SK-N-SH (cell line): ENCODE measurements around the gene PRAF2. TPM values are rescaled to one million over a fixed set of nuclear protein-coding genes. Genes with fewer than 3 reads are reported as not detected.

ENCODE experiments used
- CTCF ChIA-PET: fragments of 300-600, 350-600 bp; formaldehyde crosslinking; extraction: SDS; loops from one replicate; lab custom pipeline; 2021; lab: Yijun Ruan, JAX
- POLR2A ChIA-PET: fragments of 350-600 bp; sonication (Branson Sonifier 250); formaldehyde crosslinking; extraction: SDS; loops from one replicate; lab custom pipeline; 2020; ENCODE audit warnings: antibody characterized with exemption, inconsistent platforms; lab: Yijun Ruan, JAX
- DNase-seq: peaks from one replicate; pipeline ENCODE4 v3.0.0; 2012
- H2AFZ ChIP-seq: fragments of 200-600 bp; sonication (generic); 2 replicates; pipeline ENCODE4 v1.8.1; 2016; ENCODE audit warnings: antibody characterized with exemption, mild to moderate bottlenecking, low read depth
- H3F3A ChIP-seq: fragments of 200-600 bp; sonication (generic); replicated peaks from 2 replicates; pipeline ENCODE3; 2016; ENCODE audit warnings: antibody characterized with exemption, mild to moderate bottlenecking; ENCODE audit not compliant: insufficient read depth
- H3K27ac ChIP-seq, 2 experiments: fragments of 200-500 bp in 1 of 2; fragments of 200-600 bp in 1 of 2; sonication (Bioruptor generic) in 1 of 2; sonication (generic), shearing (Covaris generic) in 1 of 2; 2 replicates each; pipeline versions ENCODE4 v1.5.1 to v1.6.1; 2014 to 2016; ENCODE audit warnings: low read depth in 2 of 2, inconsistent platforms in 1 of 2, low read length in 1 of 2, mild to moderate bottlenecking in 1 of 2, mixed read lengths in 1 of 2
- H3K27me3 ChIP-seq: fragments of 200-600 bp; sonication (generic), shearing (Covaris generic); 2 replicates; pipeline ENCODE4 v1.6.1; 2016; ENCODE audit warnings: mixed run types; ENCODE audit not compliant: insufficient read depth
- H3K36me3 ChIP-seq, 2 experiments: fragments of 200-500 bp in 1 of 2; fragments of 200-600 bp in 1 of 2; sonication (Bioruptor generic) in 1 of 2; sonication (generic) in 1 of 2; replicated peaks in 1 of 2; 2 replicates each; pipeline versions ENCODE3 to v1.5.1; 2014 to 2016; ENCODE audit warnings: low read length in 1 of 2, mild to moderate bottlenecking in 1 of 2; ENCODE audit not compliant: insufficient read depth in 2 of 2, control insufficient read depth in 1 of 2
- H3K4me1 ChIP-seq, 2 experiments: fragments of 200-500 bp in 1 of 2; fragments of 200-600 bp in 1 of 2; sonication (Bioruptor generic) in 1 of 2; sonication (generic), shearing (Covaris generic) in 1 of 2; 2 replicates each; pipeline versions ENCODE4 v1.5.1 to v1.6.1; 2014 to 2016; ENCODE audit warnings: low read depth in 1 of 2, low read length in 1 of 2, mixed run types in 1 of 2; ENCODE audit not compliant: insufficient read depth in 2 of 2, control insufficient read depth in 1 of 2
- H3K4me2 ChIP-seq: fragments of 200-600 bp; sonication (generic), shearing (Covaris generic); 2 replicates; pipeline ENCODE4 v1.6.1; 2017; ENCODE audit warnings: mixed run types
- H3K4me3 ChIP-seq, 2 experiments: fragments of 200-500 bp in 1 of 2; fragments of 200-600 bp in 1 of 2; sonication (Bioruptor generic) in 1 of 2; sonication (generic), shearing (Covaris generic) in 1 of 2; 2 replicates each; pipeline versions ENCODE4 v1.5.1 to v1.8.1; 2014 to 2016; ENCODE audit warnings: low read depth in 2 of 2, inconsistent platforms in 1 of 2, low read length in 1 of 2, mild to moderate bottlenecking in 1 of 2, mixed read lengths in 1 of 2, moderate library complexity in 1 of 2
- H3K79me2 ChIP-seq: fragments of 200-600 bp; sonication (generic); 2 replicates; pipeline ENCODE4 v1.8.1; 2017; ENCODE audit warnings: mild to moderate bottlenecking; ENCODE audit not compliant: insufficient read depth
- H3K9ac ChIP-seq: fragments of 200-600 bp; sonication (generic); 2 replicates; pipeline ENCODE4 v1.6.1; 2017; ENCODE audit warnings: mixed run types
- H3K9me2 ChIP-seq: fragments of 200-600 bp; sonication (generic); 2 replicates; pipeline ENCODE4 v1.6.1; 2017; ENCODE audit warnings: mixed run types
- H3K9me3 ChIP-seq: fragments of 200-600 bp; sonication (generic); 2 replicates; pipeline ENCODE4 v1.6.1; 2017; ENCODE audit warnings: mixed run types, mild to moderate bottlenecking, moderate library complexity
- H4K20me1 ChIP-seq: fragments of 200-600 bp; sonication (generic); 2 replicates; pipeline ENCODE4 v1.6.1; 2017; ENCODE audit warnings: mild to moderate bottlenecking, mixed run types; ENCODE audit not compliant: insufficient read depth
- CHD2 ChIP-seq: fragments of 150-350 bp; IDR thresholded peaks from 2 replicates; pipeline ENCODE4 v1.6.1; 2018; ENCODE audit warnings: low read length; ENCODE audit not compliant: partially characterized antibody
- ELF1 ChIP-seq: IDR thresholded peaks from 2 replicates; pipeline ENCODE4 v1.4.0; 2012
- FOXM1 ChIP-seq: IDR thresholded peaks from 2 replicates; pipeline ENCODE4 v1.4.0; 2012; ENCODE audit warnings: low read depth, mild to moderate bottlenecking
- JUND ChIP-seq: IDR thresholded peaks from 2 replicates; pipeline ENCODE4 v1.4.0; 2012
- MAX ChIP-seq: IDR thresholded peaks from 2 replicates; pipeline ENCODE4 v1.4.0; 2012; ENCODE audit warnings: low read depth
- MEF2A ChIP-seq: IDR thresholded peaks from 2 replicates; pipeline ENCODE4 v1.4.0; 2012; ENCODE audit warnings: low read depth, borderline replicate concordance
- PBX3 ChIP-seq: IDR thresholded peaks from 2 replicates; pipeline ENCODE4; 2012
- POLR2AphosphoS5 ChIP-seq: IDR thresholded peaks from 2 replicates; pipeline ENCODE4 v1.6.1; 2012; ENCODE audit warnings: low read depth, low read length
- RCOR1 ChIP-seq: fragments of 150-350 bp; IDR thresholded peaks from 2 replicates; pipeline ENCODE4 v1.6.1; 2017; ENCODE audit warnings: antibody characterized with exemption, low read length
- RFX5 ChIP-seq: IDR thresholded peaks from 2 replicates; pipeline ENCODE4 v1.6.1; 2012; ENCODE audit warnings: mild to moderate bottlenecking, improper control_type of control experiment, low read length
- RXRA ChIP-seq: IDR thresholded peaks from 2 replicates; pipeline ENCODE4 v1.4.0; 2012; ENCODE audit warnings: low read depth, mild to moderate bottlenecking, borderline replicate concordance
- TAF1 ChIP-seq: IDR thresholded peaks from 2 replicates; pipeline ENCODE4 v1.6.1; 2012; ENCODE audit warnings: low read depth, mild to moderate bottlenecking, low read length, moderate library complexity, borderline replicate concordance
- TCF12 ChIP-seq: IDR thresholded peaks from 2 replicates; pipeline ENCODE4 v1.4.0; 2012
- YY1 ChIP-seq: IDR thresholded peaks from 2 replicates; pipeline ENCODE4 v1.4.0; 2012; ENCODE audit warnings: low read depth, mild to moderate bottlenecking
- ZBTB33 ChIP-seq: IDR thresholded peaks from 2 replicates; pipeline ENCODE4 v1.4.0; 2012; ENCODE audit warnings: low read depth, borderline replicate concordance
- WGBS: methylation state at CpG from one replicate; pipeline ENCODE4 v1.1.6; 2017; ENCODE audit warnings: low lambda C conversion rate; 5-methylcytosine and 5-hydroxymethylcytosine counted together
- polyA plus RNA-seq, 3 experiments: library from polyadenylated mRNA; depleted of rRNA; stranded (reverse); fragments of >200 nt; gene quantifications; 2 replicates each; pipeline ENCODE4 v1.2.3, GENCODE V29; 2012
- TF ChIP-seq, protein P1 (sequence below): fragments of 150-350 bp; IDR thresholded peaks from 2 replicates; pipeline ENCODE4 v1.6.1; 2017; ENCODE audit warnings: antibody characterized with exemption, low read length, low read depth, borderline replicate concordance
- TF ChIP-seq, protein P2 (sequence below): IDR thresholded peaks from 2 replicates; pipeline ENCODE4 v1.6.1; 2012; ENCODE audit warnings: mild to moderate bottlenecking, low read depth, low read length, moderate library complexity

PRAF2 gene
- polyA plus RNA-seq, 1 of the 3 experiments (the other 2 are of a cell fraction), result 91.9 TPM

DNA sequence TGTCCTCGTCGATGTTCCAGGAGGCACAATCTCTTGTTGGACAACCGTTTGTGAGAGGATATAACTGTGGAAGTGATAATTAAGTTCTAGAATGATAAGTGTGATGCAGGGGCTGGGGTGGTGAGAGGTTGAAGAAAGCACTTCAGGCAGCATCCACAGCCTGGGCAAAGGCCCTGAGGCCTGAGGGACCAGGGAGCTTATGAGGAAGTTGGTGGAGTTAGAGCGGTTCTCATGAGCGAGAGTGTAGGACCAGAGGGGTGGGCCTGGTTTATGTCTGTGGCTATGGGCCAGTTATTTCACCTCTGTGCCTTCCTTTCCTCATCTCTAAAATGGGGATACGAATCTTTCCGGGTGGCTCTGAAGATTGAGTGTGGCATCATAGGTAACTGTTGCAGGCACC, 12.3 kb downstream of the PRAF2 start (continued):
- no peak for TF ChIP-seq RFX5

DNA sequence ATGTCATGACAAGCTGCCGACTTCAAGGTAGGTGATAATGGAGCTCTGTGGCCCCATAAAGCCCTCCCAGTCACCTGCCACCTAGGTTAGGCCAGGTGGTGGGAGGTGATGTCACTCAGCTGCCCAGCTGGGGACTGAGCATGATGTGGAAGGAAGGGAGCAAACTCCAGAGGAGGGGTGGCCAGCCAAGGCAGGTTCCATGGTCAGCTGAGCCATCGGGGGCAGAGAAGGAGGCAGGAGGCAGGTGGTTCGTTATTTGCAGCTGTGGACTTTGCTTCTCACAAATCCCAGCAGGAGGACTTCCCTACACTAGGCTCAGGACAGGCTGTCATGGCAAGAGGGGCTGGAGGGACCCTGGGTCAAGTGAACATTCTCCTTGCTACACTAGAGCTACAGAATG, 12.9 kb downstream of the PRAF2 start:
- Histone ChIP-seq H3K9me3 (no peaks in the 10 kb centered on the region), H3K4me2 (no peak overlapping the region), H4K20me1 (no peaks in the 10 kb centered on the region), H3K4me3 (no peak overlapping the region), H3F3A (no peaks in the 10 kb centered on the region), H3K79me2 (no peaks in the 10 kb centered on the region), H3K9ac (no peak overlapping the region), H3K27ac (no peak overlapping the region), H2AFZ (no peak overlapping the region), H3K27me3 (peaks cover 3% of the 10 kb centered on the region; the same call in 1 of the 2 replicates), H3K36me3 (no peaks in the 10 kb centered on the region), H3K9me2 (no peaks in the 10 kb centered on the region), H3K4me1 (no peaks in the 10 kb centered on the region)
- no peak for TF ChIP-seq RCOR1
- TF ChIP-seq MEF2A, result no peak
- no peak for TF ChIP-seq TAF1
- no peak for TF ChIP-seq YY1
- no peak for TF ChIP-seq PBX3
- TF ChIP-seq TCF12, result no peak
- TF ChIP-seq JUND, result no peak
- no peak for TF ChIP-seq ZBTB33
- TF ChIP-seq CHD2, result no peak
- ChIA-PET POLR2A (no interaction called here), CTCF (interaction anchor here (0.7 kb wide), 1 partner anchor 89 kb away, joined by 3 read pairs; the partner anchor contains the start of gene KCND1)
- 52% methylated on average over 3 of the region's 3 CpGs for WGBS
- DNase-seq, result no peak

- Histone ChIP-seq H3K79me2 (no peaks in the 10 kb centered on the region), H3K36me3 (no peaks in the 10 kb centered on the region), H4K20me1 (no peaks in the 10 kb centered on the region), H2AFZ (no peak overlapping the region), H3K27ac (no peak overlapping the region), H3K4me1 (peaks cover 0 to 4% of the 10 kb centered on the region in 2 experiments; a peak in 1 of 4 replicates), H3K4me3 (no peak overlapping the region), H3K27me3 (peaks cover 3% of the 10 kb centered on the region; the same call in 1 of the 2 replicates), H3K9me3 (no peaks in the 10 kb centered on the region), H3K9ac (no peak overlapping the region), H3F3A (no peaks in the 10 kb centered on the region), H3K4me2 (no peak overlapping the region), H3K9me2 (no peaks in the 10 kb centered on the region)
- ChIA-PET CTCF (no interaction called here), POLR2A (interaction anchor here (0.7 kb wide), 1 partner anchor 9 kb away, joined by 5 read pairs; no protein-coding TSS in a partner anchor)
- TF ChIP-seq RXRA, result no peak
- TF ChIP-seq, protein P1, sequence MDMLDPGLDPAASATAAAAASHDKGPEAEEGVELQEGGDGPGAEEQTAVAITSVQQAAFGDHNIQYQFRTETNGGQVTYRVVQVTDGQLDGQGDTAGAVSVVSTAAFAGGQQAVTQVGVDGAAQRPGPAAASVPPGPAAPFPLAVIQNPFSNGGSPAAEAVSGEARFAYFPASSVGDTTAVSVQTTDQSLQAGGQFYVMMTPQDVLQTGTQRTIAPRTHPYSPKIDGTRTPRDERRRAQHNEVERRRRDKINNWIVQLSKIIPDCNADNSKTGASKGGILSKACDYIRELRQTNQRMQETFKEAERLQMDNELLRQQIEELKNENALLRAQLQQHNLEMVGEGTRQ, result no peak
- no peak for TF ChIP-seq ELF1
- no peak for TF ChIP-seq POLR2AphosphoS5
- TF ChIP-seq TCF12, result no peak
- no peak for TF ChIP-seq MAX
- TF ChIP-seq FOXM1, result no peak
- TF ChIP-seq, protein P2, sequence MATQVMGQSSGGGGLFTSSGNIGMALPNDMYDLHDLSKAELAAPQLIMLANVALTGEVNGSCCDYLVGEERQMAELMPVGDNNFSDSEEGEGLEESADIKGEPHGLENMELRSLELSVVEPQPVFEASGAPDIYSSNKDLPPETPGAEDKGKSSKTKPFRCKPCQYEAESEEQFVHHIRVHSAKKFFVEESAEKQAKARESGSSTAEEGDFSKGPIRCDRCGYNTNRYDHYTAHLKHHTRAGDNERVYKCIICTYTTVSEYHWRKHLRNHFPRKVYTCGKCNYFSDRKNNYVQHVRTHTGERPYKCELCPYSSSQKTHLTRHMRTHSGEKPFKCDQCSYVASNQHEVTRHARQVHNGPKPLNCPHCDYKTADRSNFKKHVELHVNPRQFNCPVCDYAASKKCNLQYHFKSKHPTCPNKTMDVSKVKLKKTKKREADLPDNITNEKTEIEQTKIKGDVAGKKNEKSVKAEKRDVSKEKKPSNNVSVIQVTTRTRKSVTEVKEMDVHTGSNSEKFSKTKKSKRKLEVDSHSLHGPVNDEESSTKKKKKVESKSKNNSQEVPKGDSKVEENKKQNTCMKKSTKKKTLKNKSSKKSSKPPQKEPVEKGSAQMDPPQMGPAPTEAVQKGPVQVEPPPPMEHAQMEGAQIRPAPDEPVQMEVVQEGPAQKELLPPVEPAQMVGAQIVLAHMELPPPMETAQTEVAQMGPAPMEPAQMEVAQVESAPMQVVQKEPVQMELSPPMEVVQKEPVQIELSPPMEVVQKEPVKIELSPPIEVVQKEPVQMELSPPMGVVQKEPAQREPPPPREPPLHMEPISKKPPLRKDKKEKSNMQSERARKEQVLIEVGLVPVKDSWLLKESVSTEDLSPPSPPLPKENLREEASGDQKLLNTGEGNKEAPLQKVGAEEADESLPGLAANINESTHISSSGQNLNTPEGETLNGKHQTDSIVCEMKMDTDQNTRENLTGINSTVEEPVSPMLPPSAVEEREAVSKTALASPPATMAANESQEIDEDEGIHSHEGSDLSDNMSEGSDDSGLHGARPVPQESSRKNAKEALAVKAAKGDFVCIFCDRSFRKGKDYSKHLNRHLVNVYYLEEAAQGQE, result no peak
- WGBS, result 43% methylated on average over 10 of the region's 10 CpGs
- no peak for DNase-seq
Observed at GRCh38 chrX:49059681-49060085, 14.1 kb downstream of the PRAF2 start.
